HG03571 (cell line): ENCODE measurements around the gene GZMB.
"Not testable (repeated sequence)": the region's sequence is repeated elsewhere in the genome, so short reads cannot be mapped to it uniquely, and the experiment has no call there.

Experiments
- ATAC-seq: cut with Tn5 transposase; IDR thresholded peaks from one replicate; pipeline ENCODE4 v1.9.1; 2021; ENCODE audit not compliant: unreplicated experiment

Gene GZMB, protein sequence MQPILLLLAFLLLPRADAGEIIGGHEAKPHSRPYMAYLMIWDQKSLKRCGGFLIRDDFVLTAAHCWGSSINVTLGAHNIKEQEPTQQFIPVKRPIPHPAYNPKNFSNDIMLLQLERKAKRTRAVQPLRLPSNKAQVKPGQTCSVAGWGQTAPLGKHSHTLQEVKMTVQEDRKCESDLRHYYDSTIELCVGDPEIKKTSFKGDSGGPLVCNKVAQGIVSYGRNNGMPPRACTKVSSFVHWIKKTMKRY

DNA sequence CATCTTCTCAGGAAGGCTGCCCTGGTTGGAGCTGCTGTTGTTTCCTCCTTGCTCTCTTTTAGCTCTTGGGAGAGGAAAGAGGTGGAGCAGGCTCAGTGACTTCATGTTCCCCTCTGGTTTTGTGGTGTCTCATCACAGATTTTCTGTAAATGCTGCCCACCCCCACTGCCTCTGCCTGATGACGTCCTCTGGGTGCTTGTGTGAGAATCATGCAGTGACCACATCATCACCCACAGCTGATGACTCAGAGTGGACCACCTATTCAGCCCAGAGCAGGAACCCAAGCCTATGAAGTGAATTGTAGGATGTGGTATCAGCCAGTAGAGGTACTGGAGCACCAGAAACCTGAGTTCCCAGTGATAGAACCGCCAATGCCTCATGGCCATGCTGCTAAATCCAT lies at the start of gene GZMB:
GZMB (minus strand) TSS at position 33 of the 400 bp plus-strand sequence; CDS start at position 3, 30 bp downstream.
- no peak for ATAC-seq

DNA sequence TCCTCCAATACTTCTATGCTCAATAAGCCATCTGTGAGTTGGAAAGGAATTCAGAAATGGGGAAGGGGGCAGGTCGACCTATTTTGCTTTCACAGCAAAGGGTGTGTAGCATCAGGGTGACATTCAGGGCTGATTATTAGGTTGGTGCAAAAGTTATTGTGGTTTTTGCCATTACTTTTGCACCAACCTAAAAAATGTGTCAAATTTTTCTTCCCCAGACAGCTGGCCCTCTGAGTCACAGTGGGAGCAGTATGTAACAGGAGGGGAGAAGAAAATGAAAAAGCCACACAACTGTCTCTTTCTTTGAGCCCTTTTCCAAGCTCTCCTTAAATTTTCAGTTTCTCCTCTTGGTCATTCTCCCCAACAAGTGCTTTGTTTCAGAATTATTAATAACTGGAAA lies 47.1 kb upstream of the GZMB start:
- ATAC-seq, result no peak

DNA sequence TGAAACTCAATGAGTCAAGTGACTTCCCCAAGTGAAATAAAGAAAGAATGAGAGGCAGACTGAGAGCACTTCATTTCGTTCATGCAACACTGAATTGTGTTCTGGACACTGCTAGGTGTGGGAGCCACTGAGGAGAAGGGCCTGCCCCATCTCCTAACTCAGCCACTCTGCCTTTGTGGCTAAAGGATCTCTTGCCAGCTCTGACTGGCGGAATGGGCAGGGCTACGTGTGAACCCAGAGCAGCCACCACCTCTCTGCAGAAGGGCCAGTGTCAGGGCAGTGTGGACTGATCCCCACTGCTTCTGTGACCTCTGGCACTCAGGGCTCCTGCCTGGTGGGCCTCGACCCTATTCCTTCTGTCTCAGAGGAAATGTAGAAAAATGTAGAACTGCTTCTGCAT lies 46.5 kb upstream of the GZMB start:
- ATAC-seq, result no peak

DNA sequence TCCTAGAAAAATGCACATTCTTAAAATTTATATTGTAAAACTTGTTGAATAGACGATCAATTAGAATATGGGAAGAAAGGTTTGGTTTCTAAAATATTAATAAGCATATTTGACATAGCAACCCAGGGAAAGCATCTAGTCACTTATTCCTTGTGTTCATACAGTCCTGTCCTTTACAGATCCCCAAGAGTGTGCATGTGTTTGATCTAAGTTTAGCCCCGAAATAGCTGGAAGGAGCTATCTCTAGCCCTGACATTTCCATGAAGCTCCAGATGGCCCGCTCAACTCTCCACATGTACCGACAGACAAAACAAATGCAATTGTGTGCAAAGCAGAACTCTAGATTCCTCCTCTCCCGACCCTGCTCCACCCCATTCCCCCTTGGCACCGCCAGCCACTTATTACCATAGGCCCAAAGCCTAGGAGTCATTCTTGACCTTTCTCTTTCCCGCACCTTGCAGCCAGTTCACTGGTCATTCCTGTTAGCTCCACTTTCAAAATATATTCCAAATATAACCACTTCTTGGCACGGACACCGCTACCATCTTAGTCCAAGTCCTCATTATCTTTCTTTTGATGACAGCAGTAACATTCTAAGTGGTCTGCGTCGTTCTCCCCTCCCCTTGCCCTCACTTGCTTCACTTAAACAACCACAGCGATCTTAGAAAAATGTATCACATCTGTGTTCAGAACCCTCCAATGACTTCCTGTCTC lies 45.4 kb upstream of the GZMB start:
- no peak for ATAC-seq

DNA sequence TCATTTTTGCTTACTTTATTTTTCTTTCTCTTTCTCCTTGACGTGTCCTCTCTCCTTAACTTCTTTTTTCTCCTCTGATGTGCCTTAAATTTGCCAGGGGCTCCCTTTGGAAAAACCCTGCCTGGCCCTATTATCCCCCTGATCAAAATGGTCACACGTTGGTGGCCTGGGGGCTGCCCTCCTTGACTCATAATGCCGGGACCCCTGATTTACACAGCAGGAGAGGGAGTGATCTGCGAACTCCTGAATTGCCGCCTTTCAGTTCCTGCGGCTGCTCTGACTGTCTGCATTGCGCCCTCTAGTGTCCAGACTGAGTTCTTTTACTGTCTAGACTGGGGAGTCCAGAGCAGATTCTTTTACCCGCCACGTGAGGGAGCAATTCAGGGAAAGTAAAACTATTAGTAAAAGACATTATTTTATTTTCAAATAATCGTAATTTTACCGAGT lies 44.8 kb upstream of the GZMB start:
- peak; percentile 78 for ATAC-seq

DNA sequence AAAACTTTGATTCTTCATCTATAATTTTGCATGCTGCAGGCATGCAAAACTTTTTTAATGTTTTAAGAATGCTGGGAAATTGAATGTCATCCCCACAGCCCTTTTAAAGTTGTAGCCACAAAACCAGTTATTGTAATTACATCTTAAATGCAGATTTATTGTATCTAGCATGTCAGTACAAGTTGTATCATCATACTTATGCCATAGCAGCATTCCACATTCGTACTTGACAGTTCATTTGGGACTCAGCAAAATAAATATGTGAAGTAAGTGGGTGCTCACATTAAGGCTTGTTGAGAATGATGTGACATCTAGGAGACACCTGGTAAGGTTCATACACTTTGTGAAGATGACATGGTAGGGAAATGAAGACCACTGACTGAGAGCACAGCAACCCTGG lies 44.0 kb upstream of the GZMB start:
- ATAC-seq, result no peak

DNA sequence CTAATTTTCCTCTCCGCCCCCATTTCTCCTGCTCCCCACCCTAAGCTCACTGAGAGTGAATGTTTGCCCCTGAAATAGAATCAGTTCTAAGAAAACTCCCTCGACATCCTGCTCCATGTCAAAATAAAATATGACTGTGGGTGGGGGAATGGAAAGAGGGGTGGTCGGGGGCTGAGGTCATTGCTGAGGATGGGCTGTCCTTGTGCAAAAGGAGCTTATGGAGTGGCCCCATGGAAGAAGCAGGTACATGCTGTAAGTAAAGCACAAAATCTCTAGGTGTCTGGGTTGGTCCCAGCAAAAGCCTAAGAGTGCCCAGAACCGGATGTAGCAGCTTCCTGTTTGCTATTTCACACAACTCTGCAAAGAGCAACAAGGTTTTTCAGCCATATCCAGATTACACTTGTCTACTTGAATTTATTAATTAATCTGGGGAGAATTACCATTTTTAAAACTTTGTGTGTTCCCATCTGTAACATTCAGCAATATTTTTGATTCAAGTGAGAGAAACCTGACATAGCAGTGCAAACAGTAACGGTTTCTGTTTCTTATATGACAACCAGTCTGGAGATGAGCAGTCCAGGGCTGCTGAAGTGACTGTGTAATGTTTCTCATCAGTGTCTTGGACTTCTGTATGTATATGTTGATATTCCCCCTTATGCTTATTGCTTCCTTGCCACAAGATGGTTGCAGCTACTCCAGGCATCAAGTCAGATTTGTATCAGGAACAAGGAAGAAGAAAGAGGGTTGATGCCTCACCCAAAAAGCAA lies 40.4 kb upstream of the GZMB start:
- ATAC-seq, result peak; percentile 54

DNA sequence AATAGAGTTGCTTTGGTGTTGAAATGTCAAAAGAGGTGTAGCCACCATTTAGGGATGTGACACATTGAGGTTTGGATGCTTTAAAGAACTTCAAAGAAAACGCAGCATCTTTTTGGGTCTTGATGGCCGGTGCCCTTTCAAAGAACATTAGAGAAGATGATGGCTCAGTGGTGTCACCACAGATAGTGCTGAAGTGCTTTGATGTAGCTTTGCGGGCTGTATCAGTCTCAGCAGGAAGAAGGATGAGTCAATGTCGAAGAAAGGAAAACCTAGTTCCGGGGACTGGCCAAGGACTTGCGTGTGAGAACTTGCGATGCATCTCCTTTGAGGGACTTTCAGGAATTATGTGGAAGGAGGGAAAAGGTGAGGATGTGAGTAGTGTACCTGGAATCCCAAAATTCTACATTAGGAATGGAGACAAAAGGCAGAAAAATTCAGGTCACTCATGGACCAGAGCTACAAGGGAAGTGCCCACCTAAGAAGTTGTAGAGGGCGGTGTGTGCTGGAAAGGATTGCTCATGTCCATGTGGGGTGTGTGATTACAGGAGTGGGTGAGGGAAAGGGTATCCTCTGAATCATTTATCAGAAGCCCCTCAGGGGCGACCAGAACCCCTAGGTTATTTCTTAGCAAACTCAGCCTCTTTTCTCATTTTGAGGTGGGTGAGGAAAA lies 39.7 kb upstream of the GZMB start:
- peak; percentile 62 for ATAC-seq

DNA sequence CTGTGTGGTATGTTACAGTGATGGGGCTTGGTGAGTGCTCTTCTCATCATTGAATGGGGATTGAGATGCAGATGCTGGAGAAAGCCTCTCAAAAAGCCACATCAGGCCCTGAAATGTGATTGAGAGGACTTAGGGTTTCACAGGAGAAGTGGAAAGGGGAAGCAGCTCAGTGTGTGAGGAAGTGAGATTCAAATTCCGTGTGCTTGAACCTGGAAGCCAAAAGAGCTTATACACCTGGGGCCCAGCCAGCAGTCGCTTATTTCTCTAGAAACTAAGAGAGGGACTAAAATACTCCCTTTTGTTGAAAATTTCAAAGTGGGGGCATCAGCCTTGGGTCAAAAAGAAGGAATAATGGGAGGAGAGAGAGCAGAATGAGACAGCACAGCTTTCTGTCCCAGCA lies 39.1 kb upstream of the GZMB start:
- peak; percentile 52 for ATAC-seq

DNA sequence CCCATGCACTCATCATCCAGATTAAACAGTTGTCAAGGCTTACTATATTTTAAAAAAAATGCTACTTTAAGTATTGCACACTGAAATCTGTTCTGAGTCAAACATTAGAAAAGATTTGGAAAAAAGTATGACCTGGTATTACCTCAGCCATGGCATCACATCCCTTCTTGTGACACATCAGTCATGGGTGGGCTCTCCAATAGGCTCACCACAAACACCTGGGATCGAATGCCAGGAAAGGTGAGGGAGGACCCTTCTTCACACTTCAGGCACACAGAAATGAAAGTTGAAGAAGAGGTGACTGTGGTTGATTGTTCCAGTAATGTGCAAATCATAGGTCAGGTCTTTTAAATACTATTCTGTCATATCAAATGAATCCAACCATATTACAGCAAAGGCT lies 36.6 kb upstream of the GZMB start:
- no peak for ATAC-seq

DNA sequence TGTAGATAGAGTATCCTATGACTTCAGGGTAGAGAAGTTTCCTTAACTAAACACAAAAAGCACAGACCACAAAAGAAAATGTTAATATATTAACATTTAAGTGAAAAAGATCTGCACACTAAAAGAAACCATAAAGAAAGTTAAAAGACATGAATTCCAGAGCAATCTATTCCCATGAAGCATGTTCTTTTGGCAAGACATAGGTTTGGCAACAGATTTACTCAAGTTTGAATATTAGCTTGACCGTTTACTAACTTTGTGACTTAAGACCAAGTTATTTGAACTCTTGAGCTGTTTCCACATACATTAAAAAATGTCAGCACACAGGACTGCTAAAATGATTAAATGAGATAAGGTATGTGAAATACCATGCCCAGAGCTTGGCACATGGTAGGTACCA lies 35.7 kb upstream of the GZMB start:
- ATAC-seq, result no peak

DNA sequence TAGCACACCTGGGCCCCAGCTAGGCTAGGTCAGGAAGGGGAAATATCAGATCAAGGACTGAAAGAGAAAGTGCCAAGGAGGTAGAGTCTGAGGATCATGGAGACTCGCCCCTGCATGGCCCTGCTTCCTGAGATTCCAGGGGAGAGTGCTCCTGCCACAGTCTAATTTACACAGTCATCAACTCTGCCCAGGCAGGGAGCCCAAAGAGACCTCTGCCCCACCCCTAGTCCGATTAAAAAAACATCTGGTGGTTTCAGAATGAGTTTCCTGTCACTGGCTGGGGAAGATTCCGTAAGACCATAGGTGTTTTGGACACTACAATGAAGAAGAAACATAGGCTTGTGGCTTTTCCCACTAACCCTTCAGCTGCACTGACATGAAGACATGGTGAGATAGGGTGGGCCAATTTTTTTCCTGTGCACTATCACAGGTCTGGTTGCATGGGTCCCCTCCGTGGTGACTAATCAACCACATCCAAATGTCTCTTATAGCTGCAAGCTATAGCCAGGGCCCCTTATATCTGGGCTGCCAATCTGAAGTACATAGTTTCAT lies 31.5 kb upstream of the GZMB start:
- peak; percentile 95 for ATAC-seq

DNA sequence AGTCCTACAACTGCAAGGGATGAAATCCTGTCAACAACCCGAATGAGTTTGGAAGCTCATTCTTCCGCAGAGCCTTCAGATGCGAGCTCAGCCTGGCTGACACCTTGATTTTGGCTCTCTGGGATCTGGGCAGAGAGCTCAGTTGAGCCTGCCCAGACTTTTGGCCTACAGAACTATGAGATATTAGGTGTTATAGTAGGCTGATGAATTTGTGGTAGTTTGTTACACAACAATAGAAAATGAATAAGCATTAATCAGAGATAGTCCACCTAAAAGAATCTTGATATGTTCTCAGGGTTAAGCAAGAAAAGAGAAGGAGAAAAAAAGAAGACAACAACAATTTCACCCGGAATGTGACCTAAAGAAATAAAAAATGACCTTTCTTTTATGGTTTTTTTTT lies 30.4 kb upstream of the GZMB start:
- no peak for ATAC-seq

DNA sequence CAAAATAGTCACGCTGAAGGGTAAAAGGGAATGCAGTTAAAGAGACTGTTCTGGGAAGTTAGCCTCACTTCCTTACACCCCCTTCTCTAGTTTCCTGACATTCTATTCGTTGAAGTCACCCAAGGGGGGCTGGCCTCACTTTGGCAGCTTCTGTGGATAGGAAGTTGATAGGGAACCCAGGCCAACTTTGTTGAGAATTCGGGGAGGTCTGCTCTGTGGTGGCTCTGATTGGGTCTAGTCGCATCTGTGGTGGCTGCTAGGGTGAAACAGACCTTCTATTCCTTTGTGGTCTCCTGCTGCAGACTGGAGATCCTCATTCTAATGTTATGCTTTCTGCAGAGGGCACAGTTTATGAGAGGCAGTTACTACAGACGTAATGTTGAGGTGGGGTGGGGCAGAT lies 28.8 kb upstream of the GZMB start:
- no peak for ATAC-seq

DNA sequence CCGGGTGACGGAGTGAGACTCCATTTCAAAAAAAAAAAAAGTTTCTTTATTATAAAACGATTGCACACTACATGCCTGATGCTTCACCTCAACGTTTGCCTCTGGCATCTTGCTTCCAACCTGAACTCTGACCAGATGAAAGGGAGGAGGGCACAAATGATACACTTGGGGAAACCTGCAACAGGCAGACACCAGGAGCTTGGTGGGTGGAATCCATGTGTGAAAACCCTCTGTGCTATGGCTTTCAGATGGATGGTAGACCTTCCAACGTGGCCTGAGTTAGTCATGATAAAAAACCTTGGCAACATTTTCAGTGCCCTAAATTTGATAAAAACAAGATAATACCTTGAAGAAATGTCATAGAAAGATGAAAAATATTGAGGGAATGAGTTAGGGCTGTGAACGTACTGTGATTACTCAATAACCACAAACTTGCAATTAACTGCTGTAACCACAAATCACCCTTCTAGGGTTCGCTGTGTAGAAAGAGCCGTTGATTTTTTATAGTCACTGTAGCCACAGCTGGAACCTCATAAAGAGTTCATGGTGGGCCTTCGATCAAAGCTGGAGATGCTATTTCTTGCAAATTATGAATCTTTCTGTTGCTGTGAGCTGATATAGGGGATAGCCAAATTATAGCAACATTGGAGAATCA lies 26.1 kb upstream of the GZMB start:
- ATAC-seq, result no peak

DNA sequence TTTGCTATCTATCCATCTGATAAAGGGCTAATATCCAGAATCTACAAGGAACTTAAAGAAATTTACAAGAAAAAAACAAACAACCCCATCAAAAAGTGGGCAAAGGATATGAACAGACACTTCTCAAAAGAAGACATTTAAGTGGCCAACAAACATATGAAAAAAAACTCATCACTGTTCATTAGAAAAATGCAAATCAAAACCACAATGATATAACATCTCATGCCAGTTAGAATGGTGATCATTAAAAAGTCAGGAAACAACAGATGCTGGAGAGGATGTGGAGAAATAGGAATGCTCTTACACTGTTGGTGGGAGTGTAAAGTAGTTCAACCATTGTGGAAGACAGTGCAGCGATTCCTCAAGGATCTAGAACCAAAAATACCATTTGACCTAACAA lies 14.4 kb upstream of the GZMB start:
- not testable (repeated sequence) for ATAC-seq

DNA sequence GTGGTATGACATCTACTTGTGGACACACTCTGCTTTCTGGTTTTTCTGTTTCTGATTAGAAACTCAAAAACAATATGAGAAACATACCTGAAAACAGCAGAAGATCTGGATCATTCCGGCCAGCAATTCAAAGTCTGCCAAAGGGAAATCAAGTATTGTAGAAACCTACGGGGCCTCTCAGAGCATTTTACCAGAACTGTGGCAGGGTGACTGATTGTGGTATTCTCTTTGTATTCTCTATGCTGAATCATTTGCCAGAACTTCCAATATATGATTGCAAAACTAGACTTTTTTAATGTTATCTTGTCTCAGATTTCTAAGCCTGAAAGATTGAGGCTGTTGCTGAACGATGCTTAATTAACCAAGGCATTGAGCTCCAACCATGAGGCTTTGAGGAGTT lies 5.9 kb upstream of the GZMB start:
- ATAC-seq, result no peak

DNA sequence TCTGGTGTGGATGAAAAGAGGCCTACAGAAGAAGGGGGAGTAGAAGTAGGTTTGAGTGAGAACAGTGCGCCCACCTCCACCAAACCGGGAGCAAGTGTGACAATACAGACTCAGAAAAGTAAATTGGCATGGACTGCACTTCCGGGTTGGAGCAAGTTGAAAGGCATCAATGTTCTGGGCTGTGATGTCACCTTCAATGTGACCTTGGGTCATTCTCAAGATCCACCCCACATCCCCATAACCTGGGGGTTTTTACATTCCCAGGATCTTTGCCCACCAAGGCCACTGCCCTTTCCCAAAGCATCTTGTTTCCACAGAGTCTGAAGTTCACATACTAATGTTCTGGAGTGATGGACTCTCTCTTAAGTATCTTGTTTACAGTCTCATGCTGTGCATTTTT lies 5.3 kb upstream of the GZMB start:
- ATAC-seq, result no peak

DNA sequence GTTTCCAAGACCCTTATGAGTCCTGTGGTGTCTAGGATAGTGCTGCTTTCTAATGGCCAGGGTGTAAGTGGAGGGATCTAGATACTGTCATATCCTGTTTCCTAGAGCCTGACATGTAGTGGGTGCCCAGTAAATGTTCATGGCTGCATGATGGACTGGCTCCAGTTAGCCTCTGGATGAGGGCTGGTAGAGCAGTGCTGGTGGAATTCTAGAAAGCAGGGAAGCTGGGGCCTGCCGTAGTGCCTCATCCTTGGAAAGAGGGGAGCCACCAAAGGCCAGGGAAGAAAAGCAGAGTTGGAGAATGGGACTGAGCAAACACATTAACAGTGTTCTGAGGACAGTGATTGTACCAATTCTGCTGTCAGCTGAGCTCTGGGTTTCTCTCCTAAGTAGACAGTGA lies 637 bp downstream of the GZMB start:
- no peak for ATAC-seq

DNA sequence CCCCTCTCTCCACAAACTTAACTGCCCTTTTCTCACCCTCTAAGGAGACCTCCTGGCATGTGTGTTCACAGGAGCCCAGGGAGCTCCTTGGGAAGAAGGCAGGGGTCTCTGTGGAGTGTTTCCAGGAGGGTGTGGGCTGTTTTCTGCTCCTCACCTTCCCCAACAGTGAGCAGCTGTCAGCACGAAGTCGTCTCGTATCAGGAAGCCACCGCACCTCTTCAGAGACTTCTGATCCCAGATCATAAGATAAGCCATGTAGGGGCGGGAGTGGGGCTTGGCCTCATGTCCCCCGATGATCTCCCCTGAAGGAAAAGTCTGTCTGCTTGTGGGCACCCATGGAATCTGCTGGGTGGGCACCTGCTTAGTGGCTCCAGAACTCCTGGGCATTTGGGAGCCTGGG lies 1.2 kb downstream of the GZMB start:
- ATAC-seq, result no peak

DNA sequence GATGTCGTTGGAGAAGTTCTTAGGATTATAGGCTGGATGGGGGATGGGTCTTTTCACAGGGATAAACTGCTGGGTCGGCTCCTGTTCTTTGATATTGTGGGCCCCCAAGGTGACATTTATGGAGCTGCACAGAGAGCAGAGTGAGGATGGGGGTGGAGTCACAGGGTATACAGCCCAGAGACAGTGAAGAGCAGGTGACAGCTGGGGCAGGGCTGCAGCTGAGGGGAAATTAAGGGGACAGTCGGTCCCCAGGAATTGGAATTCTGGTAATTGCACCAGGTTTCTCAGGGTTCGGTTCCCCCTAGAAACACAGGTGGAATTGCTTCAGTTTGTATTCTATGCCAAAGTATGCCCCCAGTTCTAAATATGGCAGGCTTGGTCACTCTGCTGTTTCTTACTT lies 1.7 kb downstream of the GZMB start:
- ATAC-seq, result no peak
